H1 (cell line): ENCODE measurements around the gene RPGR. TPM values are rescaled to one million over a fixed set of nuclear protein-coding genes. Genes with fewer than 3 reads are reported as not detected.

ENCODE experiments used
- CTCF ChIA-PET: fragments of 300-600 bp; sonication (Branson Sonifier 250); formaldehyde crosslinking; loops from one replicate; lab custom pipeline; 2021; ENCODE audit not compliant: partially characterized antibody; lab: Charles Lee
- POLR2A ChIA-PET: fragments of 300-600 bp; sonication (Branson Sonifier 250); formaldehyde crosslinking; loops from one replicate; lab custom pipeline; 2021; ENCODE audit warnings: inconsistent platforms; ENCODE audit not compliant: partially characterized antibody; lab: Charles Lee
- DNase-seq, 2 experiments: peaks; one replicate each; pipeline versions ENCODE4 v3.0.0 to v3.0.0-alpha.2; 2010 to 2022; ENCODE audit warnings: low spot score in 2 of 2, low read depth in 1 of 2, mixed read lengths in 1 of 2
- FAIRE-seq: peaks from 2 replicates; lab custom pipeline; 2011; peaks lifted over from hg19 to GRCh38; lab: Jason Lieb, UNC
- H2AFZ ChIP-seq: 2 replicates; pipeline ENCODE4 v1.8.1; 2012; ENCODE audit warnings: low read length, inconsistent platforms
- H2AK5ac ChIP-seq: 2 replicates; pipeline ENCODE4 v1.6.1; 2013; ENCODE audit warnings: low read depth, low read length
- H2BK120ac ChIP-seq: replicated peaks from 2 replicates; pipeline ENCODE3; 2013; ENCODE audit warnings: low read depth, low read length, inconsistent platforms
- H2BK12ac ChIP-seq: 2 replicates; pipeline ENCODE4 v1.6.1; 2013; ENCODE audit warnings: low read depth, low read length
- H2BK15ac ChIP-seq: 2 replicates; pipeline ENCODE4 v1.6.1; 2013; ENCODE audit warnings: low read length
- H2BK20ac ChIP-seq: 2 replicates; pipeline ENCODE4 v1.6.1; 2013; ENCODE audit warnings: low read length
- H2BK5ac ChIP-seq: 2 replicates; pipeline ENCODE4 v1.6.1; 2013; ENCODE audit warnings: low read depth, low read length
- H3K14ac ChIP-seq: 2 replicates; pipeline ENCODE4 v1.6.1; 2013; ENCODE audit warnings: inconsistent platforms; ENCODE audit not compliant: insufficient read length
- H3K18ac ChIP-seq: 2 replicates; pipeline ENCODE4 v1.6.1; 2013; ENCODE audit warnings: low read length; ENCODE audit errors: extremely low read depth
- H3K23ac ChIP-seq: 2 replicates; pipeline ENCODE4 v1.6.1; 2013; ENCODE audit warnings: inconsistent platforms; ENCODE audit not compliant: insufficient read length
- H3K23me2 ChIP-seq: 2 replicates; pipeline ENCODE4 v1.6.1; 2013; ENCODE audit warnings: low read depth, low read length
- H3K27ac ChIP-seq: 2 replicates; pipeline ENCODE4 v1.6.1; 2011; ENCODE audit warnings: low read depth, low read length, inconsistent platforms
- H3K27me3 ChIP-seq, 4 experiments: replicated peaks in 1 of 4; 1 replicate in 1 of 4; 2 replicates in 3 of 4; pipeline versions ENCODE4 v1.6.1 to v1.8.1; 2011 to 2013; ENCODE audit warnings: low read length in 3 of 4, mild to moderate bottlenecking in 3 of 4, inconsistent platforms in 2 of 4, mixed read lengths in 2 of 4, moderate library complexity in 1 of 4; ENCODE audit not compliant: control insufficient read depth in 3 of 4, insufficient read depth in 3 of 4; ENCODE audit errors: extremely low read depth in 1 of 4
- H3K36me3 ChIP-seq, 4 experiments: 2 replicates each; pipeline versions ENCODE4 v1.6.1 to v1.8.1; 2011 to 2013; ENCODE audit warnings: mild to moderate bottlenecking in 4 of 4, low read length in 3 of 4, moderate library complexity in 2 of 4, control low read depth in 1 of 4, inconsistent platforms in 1 of 4; ENCODE audit not compliant: insufficient read depth in 4 of 4, control insufficient read depth in 2 of 4
- H3K4ac ChIP-seq: replicated peaks from 2 replicates; pipeline ENCODE3; 2013; ENCODE audit warnings: low read length, low read depth, mixed read lengths, inconsistent platforms; ENCODE audit not compliant: insufficient read length
- H3K4me1 ChIP-seq, 4 experiments: replicated peaks in 1 of 4; 1 replicate in 1 of 4; 2 replicates in 3 of 4; pipeline versions ENCODE4 v1.6.1 to v1.8.1; 2011 to 2013; ENCODE audit warnings: low read length in 3 of 4, inconsistent platforms in 2 of 4, mixed read lengths in 1 of 4; ENCODE audit not compliant: insufficient read depth in 4 of 4, control insufficient read depth in 3 of 4
- H3K4me2 ChIP-seq, 2 experiments: 2 replicates each; pipeline versions ENCODE4 v1.6.1 to v1.8.1; 2011 to 2013; ENCODE audit warnings: low read depth in 2 of 2, low read length in 2 of 2, control low read depth in 1 of 2, inconsistent platforms in 1 of 2, mild to moderate bottlenecking in 1 of 2; ENCODE audit not compliant: insufficient read depth in 1 of 2
- H3K4me3 ChIP-seq, 4 experiments: fragments of 200-600, 300-600 bp in 1 of 4; sonication (generic), shearing (Covaris generic), sonication (Bioruptor Twin) in 1 of 4; 2 replicates each; pipeline versions ENCODE4 v1.5.1 to v1.8.1; 2011 to 2016; ENCODE audit warnings: low read length in 4 of 4, low read depth in 3 of 4, control low read depth in 2 of 4, inconsistent platforms in 2 of 4, mild to moderate bottlenecking in 2 of 4, mixed read lengths in 1 of 4, moderate library complexity in 1 of 4; ENCODE audit not compliant: insufficient read depth in 2 of 4; ENCODE audit errors: extremely low read depth in 1 of 4
- H3K56ac ChIP-seq: replicated peaks from 2 replicates; pipeline ENCODE3; 2013; ENCODE audit warnings: low read depth, mild to moderate bottlenecking, mixed read lengths, low read length, inconsistent platforms; ENCODE audit not compliant: insufficient read length
- H3K79me1 ChIP-seq: 2 replicates; pipeline ENCODE4 v1.6.1; 2013; ENCODE audit warnings: low read depth, low read length, control low read depth
- H3K79me2 ChIP-seq, 2 experiments: 2 replicates each; pipeline versions ENCODE4 v1.6.1 to v1.8.1; 2012 to 2013; ENCODE audit warnings: low read length in 2 of 2, mild to moderate bottlenecking in 2 of 2, inconsistent platforms in 1 of 2; ENCODE audit not compliant: insufficient read depth in 2 of 2, control insufficient read depth in 1 of 2
- H3K9ac ChIP-seq, 4 experiments: replicated peaks in 1 of 4; 1 replicate in 1 of 4; 2 replicates in 3 of 4; pipeline versions ENCODE4 v1.6.1 to v1.8.1; 2011 to 2013; ENCODE audit warnings: low read depth in 3 of 4, low read length in 3 of 4, control low read depth in 2 of 4, mild to moderate bottlenecking in 2 of 4, moderate library complexity in 2 of 4, inconsistent platforms in 1 of 4; ENCODE audit errors: extremely low read depth in 1 of 4
- H3K9me3 ChIP-seq, 2 experiments: 2 replicates each; pipeline versions ENCODE4 v1.6.1 to v1.8.1; 2012 to 2013; ENCODE audit warnings: mild to moderate bottlenecking in 2 of 2, moderate library complexity in 2 of 2, control low read depth in 1 of 2, inconsistent platforms in 1 of 2, low read depth in 1 of 2, low read length in 1 of 2, mixed read lengths in 1 of 2; ENCODE audit not compliant: insufficient read depth in 2 of 2
- H4K20me1 ChIP-seq, 2 experiments: replicated peaks in 1 of 2; 2 replicates each; pipeline versions ENCODE3 to v1.8.1; 2011 to 2013; ENCODE audit warnings: inconsistent platforms in 2 of 2, low read length in 2 of 2, mild to moderate bottlenecking in 1 of 2; ENCODE audit not compliant: insufficient read depth in 2 of 2, control insufficient read depth in 1 of 2
- H4K5ac ChIP-seq: 2 replicates; pipeline ENCODE4 v1.6.1; 2013; ENCODE audit warnings: low read length, low read depth, mixed read lengths, inconsistent platforms; ENCODE audit not compliant: insufficient read length
- H4K8ac ChIP-seq: 2 replicates; pipeline ENCODE4 v1.8.0; 2013; ENCODE audit warnings: mild to moderate bottlenecking, moderate library complexity, low read length, inconsistent platforms; ENCODE audit not compliant: insufficient read depth; ENCODE audit errors: extremely low read depth
- H4K91ac ChIP-seq: replicated peaks from 2 replicates; pipeline ENCODE3; 2013; ENCODE audit warnings: low read length, mixed read lengths, inconsistent platforms; ENCODE audit not compliant: insufficient read length
- BCL11A ChIP-seq, 2 experiments: IDR thresholded peaks; one replicate each; pipeline ENCODE4 v1.6.1; 2011; ENCODE audit warnings: low read depth in 2 of 2, low read length in 2 of 2, mild to moderate bottlenecking in 2 of 2
- CHD1 ChIP-seq: IDR thresholded peaks from 2 replicates; pipeline ENCODE4 v1.6.1; 2012; ENCODE audit warnings: low read depth, low read length, improper control_type of control experiment
- GABPA ChIP-seq: IDR thresholded peaks from 2 replicates; pipeline ENCODE4 v1.6.1; 2011; ENCODE audit warnings: mild to moderate bottlenecking, low read length, moderate library complexity, borderline replicate concordance; ENCODE audit not compliant: insufficient read depth
- HDAC6 ChIP-seq: IDR thresholded peaks from one replicate; pipeline ENCODE4 v1.7.1; 2012; ENCODE audit warnings: low read depth, mild to moderate bottlenecking, inconsistent platforms, low read length, moderate library complexity
- TAF1 ChIP-seq: IDR thresholded peaks from 2 replicates; pipeline ENCODE4 v1.6.1; 2011; ENCODE audit warnings: mild to moderate bottlenecking, low read depth, low read length
- TEAD4 ChIP-seq: IDR thresholded peaks from 2 replicates; pipeline ENCODE4 v1.6.1; 2012; ENCODE audit warnings: low read depth, low read length, inconsistent platforms, mixed read lengths
- WGBS, 2 experiments: shearing (Covaris generic) in 1 of 2; methylation state at CpG; one replicate each; pipeline versions ENCODE4 v1.1.6 to v1.1.7; 2013 to 2015; ENCODE audit warnings: low lambda C conversion rate in 2 of 2, mixed read lengths in 2 of 2, inconsistent platforms in 1 of 2, low coverage in 1 of 2, missing lambda C conversion rate in 1 of 2; ENCODE audit not compliant: insufficient replicate concordance in 2 of 2, insufficient coverage in 1 of 2, insufficient read length in 1 of 2; ENCODE audit errors: extremely low coverage in 1 of 2, missing lambda C conversion rate in 1 of 2; 5-methylcytosine and 5-hydroxymethylcytosine counted together
- polyA plus RNA-seq, 7 experiments: library from polyadenylated mRNA; depleted of rRNA in 3 of 7; stranded (reverse) in 5 of 7; unstranded in 2 of 7; fragments of >200 nt in 5 of 7; fragments of 200-250 nt in 2 of 7; gene quantifications; 1 replicate in 5 of 7; 2 replicates in 1 of 7; 4 replicates in 1 of 7; pipeline versions ENCODE4 v1.2.1 to v1.2.3, GENCODE V29; 2011 to 2013; ENCODE audit warnings: missing spikeins in 2 of 7, mixed read lengths in 2 of 7
- total RNA-seq: library from RNA; stranded (reverse); fragmentation: NEBNext Ultra II Directional; extraction: Animal tissue kit (Norgen Biotek cat#: 25700); gene quantifications from 2 replicates; pipeline ENCODE4 v1.2.1, GENCODE V29; 2021

The RPGR gene
- total and polyA plus RNA-seq, 2 of the 8 experiments (the other 6 are each of a cell fraction or from before 2014, with no cell fraction given), result 1.6 to 10.0 TPM

DNA sequence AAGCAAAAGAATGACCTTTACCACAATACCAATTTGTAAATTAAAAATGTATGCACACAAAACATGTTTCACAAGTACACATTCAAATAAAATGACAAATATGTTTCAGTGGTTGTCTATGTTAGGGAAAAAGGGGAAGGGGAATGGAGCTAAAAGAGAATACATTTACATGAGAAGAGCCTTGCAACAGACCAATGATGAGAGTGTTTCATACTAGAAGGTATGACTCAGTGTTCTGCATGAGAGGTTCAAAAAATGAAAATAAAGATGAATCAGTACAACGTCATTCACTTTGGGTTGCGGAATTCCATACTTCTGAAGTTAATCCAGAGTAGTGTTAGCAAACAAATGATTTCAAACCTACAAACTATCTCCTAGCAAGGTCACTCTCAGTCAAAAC, 51.7 kb downstream of the RPGR start:
- Histone ChIP-seq H2BK15ac (no peak overlapping the region), H3K18ac (no peak overlapping the region), H4K91ac (no peak overlapping the region), H3K79me2 (no peaks in the 10 kb centered on the region), H2AFZ (no peak overlapping the region), H2BK120ac (no peak overlapping the region), H2BK5ac (no peak overlapping the region), H3K14ac (no peak overlapping the region), H3K27ac (no peak overlapping the region), H4K20me1 (no peaks in the 10 kb centered on the region), H4K8ac (no peak overlapping the region), H3K23ac (no peak overlapping the region), H2BK12ac (no peak overlapping the region), H2BK20ac (no peak overlapping the region), H3K56ac (no peak overlapping the region), H3K4me1 (no peaks in the 10 kb centered on the region; a peak in 2 of 7 replicates), H3K9me3 (no peaks in the 10 kb centered on the region), H3K79me1 (no peaks in the 10 kb centered on the region), H3K4me3 (no peak overlapping the region), H3K9ac (no peak overlapping the region), H3K36me3 (no peaks in the 10 kb centered on the region), H3K4me2 (no peak overlapping the region), H2AK5ac (no peak overlapping the region), H3K27me3 (no peaks in the 10 kb centered on the region), H4K5ac (no peak overlapping the region), H3K23me2 (no peaks in the 10 kb centered on the region), H3K4ac (no peak overlapping the region)
- ChIA-PET POLR2A (no interaction called here), CTCF (interaction anchor here (1.1 to 1.5 kb wide), 2 partner anchors 16 to 18 kb away, joined by 3 to 4 read pairs; no protein-coding TSS in a partner anchor)
- no peak for DNase-seq
- 83% methylated on average over 1 of the region's 2 CpGs; no CpG with 5 or more reads in 1 of the 2 experiments for whole genome bisulfite sequencing, 2 experiments
- no peak for FAIRE-seq
- TF ChIP-seq BCL11A (IDR thresholded peaks at IDR 0.05; ENCODE audit: low read depth in 2 of 2, low read length in 2 of 2), result no peak
- no peak for TF ChIP-seq GABPA
- TF ChIP-seq TAF1, result no peak
- TF ChIP-seq CHD1, result no peak
- TF ChIP-seq TEAD4, result no peak
- TF ChIP-seq HDAC6, result no peak
